ENCODE results near the gene PPP2R5C.

GRCh38 chr14:101870273-101870939, 108.9 kb downstream of the PPP2R5C start:
- TF ChIP-seq, protein P1, sequence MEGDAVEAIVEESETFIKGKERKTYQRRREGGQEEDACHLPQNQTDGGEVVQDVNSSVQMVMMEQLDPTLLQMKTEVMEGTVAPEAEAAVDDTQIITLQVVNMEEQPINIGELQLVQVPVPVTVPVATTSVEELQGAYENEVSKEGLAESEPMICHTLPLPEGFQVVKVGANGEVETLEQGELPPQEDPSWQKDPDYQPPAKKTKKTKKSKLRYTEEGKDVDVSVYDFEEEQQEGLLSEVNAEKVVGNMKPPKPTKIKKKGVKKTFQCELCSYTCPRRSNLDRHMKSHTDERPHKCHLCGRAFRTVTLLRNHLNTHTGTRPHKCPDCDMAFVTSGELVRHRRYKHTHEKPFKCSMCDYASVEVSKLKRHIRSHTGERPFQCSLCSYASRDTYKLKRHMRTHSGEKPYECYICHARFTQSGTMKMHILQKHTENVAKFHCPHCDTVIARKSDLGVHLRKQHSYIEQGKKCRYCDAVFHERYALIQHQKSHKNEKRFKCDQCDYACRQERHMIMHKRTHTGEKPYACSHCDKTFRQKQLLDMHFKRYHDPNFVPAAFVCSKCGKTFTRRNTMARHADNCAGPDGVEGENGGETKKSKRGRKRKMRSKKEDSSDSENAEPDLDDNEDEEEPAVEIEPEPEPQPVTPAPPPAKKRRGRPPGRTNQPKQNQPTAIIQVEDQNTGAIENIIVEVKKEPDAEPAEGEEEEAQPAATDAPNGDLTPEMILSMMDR (IDR thresholded peaks at IDR 0.05), result no peak
- TF ChIP-seq SIN3A (IDR thresholded peaks at IDR 0.05; ENCODE audit: borderline replicate concordance, insufficient read depth, low read depth, low read length) (no peak), POLR2AphosphoS5 (IDR thresholded peaks at IDR 0.05; ENCODE audit: low read depth, low read length) (no peak), REST (IDR thresholded peaks at IDR 0.05; ENCODE audit: insufficient read depth in 1 of 2, low read depth in 2 of 2, low read length in 1 of 2) (no peak)
